Neutrophil (primary cell): ENCODE data around the gene S100A5.
"Not testable (repeated sequence)": the region's sequence is repeated elsewhere in the genome, so short reads cannot be mapped to it uniquely, and the experiment has no call there.

ENCODE experiments used
- H3K27ac ChIP-seq: fragments of 200-600 bp; sonication (generic); 2 replicates; pipeline ENCODE4 v1.5.1; 2016; ENCODE audit warnings: mild to moderate bottlenecking, moderate library complexity
- H3K27me3 ChIP-seq: fragments of 200-600 bp; sonication (generic); 2 replicates; pipeline ENCODE4 v1.6.0; 2016; ENCODE audit warnings: mild to moderate bottlenecking
- H3K36me3 ChIP-seq: fragments of 200-600 bp; sonication (generic); 2 replicates; pipeline ENCODE4 v1.5.1; 2017
- H3K4me1 ChIP-seq, 2 experiments: fragments of 200-600 bp in 1 of 2; sonication (generic) in 1 of 2; 1 replicate in 1 of 2; 2 replicates in 1 of 2; pipeline versions ENCODE4 v1.5.1 to v1.6.1; 2013 to 2016; ENCODE audit warnings: low read depth in 1 of 2, low read length in 1 of 2, mild to moderate bottlenecking in 1 of 2, moderate library complexity in 1 of 2; ENCODE audit not compliant: control insufficient read depth in 1 of 2, insufficient read depth in 1 of 2
- H3K4me3 ChIP-seq, 2 experiments: fragments of 200-600 bp in 1 of 2; sonication (generic) in 1 of 2; 1 replicate in 1 of 2; 2 replicates in 1 of 2; pipeline ENCODE4 v1.5.1; 2013 to 2016; ENCODE audit warnings: low read depth in 1 of 2, low read length in 1 of 2, mild to moderate bottlenecking in 1 of 2, moderate library complexity in 1 of 2
- H3K9me3 ChIP-seq: fragments of 200-600 bp; sonication (generic); 2 replicates; pipeline ENCODE4 v1.5.1; 2016
- CTCF ChIP-seq: fragments of 200-600 bp; sonication (generic); IDR thresholded peaks from 2 replicates; pipeline ENCODE4 v1.5.1; 2016; ENCODE audit warnings: antibody characterized with exemption

Gene S100A5

GRCh38 chr1:153583976-153584375, 43.2 kb upstream of the S100A5 start:
- H3K36me3 ChIP-seq: no peaks in the 10 kb centered on the region
- no peak overlapping the region for H3K27ac ChIP-seq
- H3K9me3 ChIP-seq: no peaks in the 10 kb centered on the region
- H3K4me1 ChIP-seq: no peaks in the 10 kb centered on the region
- H3K4me3 ChIP-seq: no peak overlapping the region
- no peak for TF ChIP-seq CTCF
- H3K27me3 ChIP-seq: peaks cover 20% of the 10 kb centered on the region

GRCh38 chr1:153583514-153583913, 42.8 kb upstream of the S100A5 start:
- not testable (repeated sequence) for H3K27ac ChIP-seq

GRCh38 chr1:153582836-153583235, 42.1 kb upstream of the S100A5 start:
- not testable (repeated sequence) for H3K36me3 ChIP-seq, H3K9me3 ChIP-seq, H3K4me3 ChIP-seq, H3K4me1 ChIP-seq, H3K27ac ChIP-seq
- peaks cover 31% of the 10 kb centered on the region for H3K27me3 ChIP-seq

More at GRCh38 chr1:153583514-153583913, 42.8 kb upstream of the S100A5 start:
- H3K27me3 ChIP-seq: peaks cover 24% of the 10 kb centered on the region
- not testable (repeated sequence) for H3K4me1 ChIP-seq, H3K36me3 ChIP-seq, H3K9me3 ChIP-seq, H3K4me3 ChIP-seq

- H3K4me3 ChIP-seq: no peak overlapping the region
- peaks cover 23% of the 10 kb centered on the region for H3K27me3 ChIP-seq
- TF ChIP-seq CTCF: no peak
- no peaks in the 10 kb centered on the region for H3K36me3 ChIP-seq
- H3K4me1 ChIP-seq: peaks cover 7 to 9% of the 10 kb centered on the region in 2 experiments
- H3K9me3 ChIP-seq: no peaks in the 10 kb centered on the region
- H3K27ac ChIP-seq: no peak overlapping the region
These were observed 38.2 kb upstream of the S100A5 start for GRCh38 chr1:153578936-153579335.

- TF ChIP-seq CTCF: no peak
- Histone ChIP-seq H3K27me3 (peaks cover 23% of the 10 kb centered on the region), H3K27ac (no peak overlapping the region), H3K36me3 (no peaks in the 10 kb centered on the region), H3K9me3 (no peaks in the 10 kb centered on the region), H3K4me3 (no peak overlapping the region), H3K4me1 (peaks cover 12 to 13% of the 10 kb centered on the region in 2 experiments)
These were observed 37.8 kb upstream of the S100A5 start for GRCh38 chr1:153578490-153578889.

GRCh38 chr1:153577624-153578051, 36.9 kb upstream of the S100A5 start:
- no peaks in the 10 kb centered on the region for H3K36me3 ChIP-seq
- no peaks in the 10 kb centered on the region for H3K9me3 ChIP-seq
- peaks cover 23% of the 10 kb centered on the region for H3K27me3 ChIP-seq
- peaks cover 20 to 22% of the 10 kb centered on the region in 2 experiments for H3K4me1 ChIP-seq
- no peak overlapping the region for H3K27ac ChIP-seq
- no peak overlapping the region for H3K4me3 ChIP-seq
- TF ChIP-seq CTCF: no peak

GRCh38 chr1:153577138-153577537, 36.4 kb upstream of the S100A5 start:
- Histone ChIP-seq H3K27me3 (peaks cover 23% of the 10 kb centered on the region), H3K27ac (no peak overlapping the region), H3K4me3 (no peak overlapping the region), H3K36me3 (no peaks in the 10 kb centered on the region), H3K9me3 (no peaks in the 10 kb centered on the region), H3K4me1 (peaks cover 25 to 27% of the 10 kb centered on the region in 2 experiments)
- no peak for TF ChIP-seq CTCF

- Histone ChIP-seq H3K27me3 (peaks cover 23% of the 10 kb centered on the region), H3K4me1 (peaks cover 34 to 35% of the 10 kb centered on the region in 2 experiments)
- H3K27ac ChIP-seq, H3K4me3 ChIP-seq, H3K9me3 ChIP-seq, H3K36me3 ChIP-seq: not testable (repeated sequence)
These were observed 34.8 kb upstream of the S100A5 start for GRCh38 chr1:153575497-153575896.

GRCh38 chr1:153575081-153575491, 34.4 kb upstream of the S100A5 start:
- H3K4me3 ChIP-seq, H3K9me3 ChIP-seq, H3K36me3 ChIP-seq, H3K27ac ChIP-seq: not testable (repeated sequence)
- H3K4me1 ChIP-seq: peaks cover 34 to 35% of the 10 kb centered on the region in 2 experiments
- H3K27me3 ChIP-seq: peaks cover 23% of the 10 kb centered on the region
